K562 (cell line): ENCODE data around the gene PLCG2. TPM values are rescaled to one million over a fixed set of nuclear protein-coding genes. Genes with fewer than 3 reads are reported as not detected.
A peak's percentile ranks its signal among the peaks of the same experiment; 100 is the strongest.

Experiments used
- ATAC-seq: fragments of 200-7000 bp; cut with Tn5 transposase; 3 replicates; pipeline ENCODE4 v1.9.1; 2020; ENCODE audit warnings: moderate library complexity
- BruUV-seq: library from RNA; stranded (reverse); fragments of 400-500 nt; replicated peaks from 2 replicates; lab custom pipeline; 2021; lab: Mats Ljungman, UMichigan
- CTCF ChIA-PET: fragments of 300-600 bp; formaldehyde crosslinking; extraction: SDS; loops from one replicate; lab custom pipeline; 2021; ENCODE audit warnings: low intra/inter-chr PET ratio; lab: Yijun Ruan, JAX
- POLR2A ChIA-PET: fragments of 300-600, 350-650 bp; sonication (Branson Sonifier 250); formaldehyde crosslinking; extraction: SDS; loops from one replicate; lab custom pipeline; 2021; ENCODE audit warnings: antibody characterized with exemption, inconsistent platforms; lab: Yijun Ruan, JAX
- DNase-seq, 4 experiments: peaks; one replicate each; pipeline versions ENCODE4 v3.0.0 to v3.0.0-alpha.2; 2011 to 2018; ENCODE audit warnings: low spot score in 3 of 4, mixed read lengths in 3 of 4; ENCODE audit errors: extremely low read depth in 1 of 4
- FAIRE-seq: peaks from 2 replicates; lab custom pipeline; 2011; peaks lifted over from hg19 to GRCh38; lab: Jason Lieb, UNC
- H2AFZ ChIP-seq: 2 replicates; pipeline ENCODE4 v1.6.0; 2011; ENCODE audit warnings: low read depth, low read length, control low read depth, inconsistent platforms
- H3K27ac ChIP-seq: fragments of 200-600 bp; 3 replicates; pipeline ENCODE4 v1.8.0; 2011; ENCODE audit warnings: low read depth, mild to moderate bottlenecking, control low read depth, inconsistent platforms, low read length, moderate library complexity, mixed read lengths; ENCODE audit errors: extremely low read depth
- H3K27me3 ChIP-seq, 2 experiments: fragments of 300-600 bp in 1 of 2; 2 replicates in 1 of 2; 3 replicates in 1 of 2; pipeline versions ENCODE4 v1.6.0 to v1.8.0; 2011; ENCODE audit warnings: inconsistent platforms in 2 of 2, low read length in 2 of 2, mild to moderate bottlenecking in 1 of 2, mixed read lengths in 1 of 2, moderate library complexity in 1 of 2; ENCODE audit not compliant: control insufficient read depth in 2 of 2, insufficient read depth in 2 of 2
- H3K36me3 ChIP-seq: fragments of 300-600 bp; 3 replicates; pipeline ENCODE4 v1.8.0; 2011; ENCODE audit warnings: mild to moderate bottlenecking, low read length, inconsistent platforms; ENCODE audit not compliant: control insufficient read depth, insufficient read depth
- H3K4me1 ChIP-seq, 2 experiments: fragments of 200-600 bp in 1 of 2; replicated peaks in 1 of 2; 2 replicates in 1 of 2; 3 replicates in 1 of 2; pipeline versions ENCODE4 v1.5.1 to v1.8.0; 2011; ENCODE audit warnings: inconsistent platforms in 2 of 2, low read length in 2 of 2, mild to moderate bottlenecking in 1 of 2, mixed read lengths in 1 of 2, moderate library complexity in 1 of 2; ENCODE audit not compliant: control insufficient read depth in 2 of 2, insufficient read depth in 2 of 2
- H3K4me2 ChIP-seq: 2 replicates; pipeline ENCODE4 v1.6.1; 2011; ENCODE audit warnings: low read length, control low read depth, inconsistent platforms, mixed read lengths; ENCODE audit not compliant: insufficient read depth
- H3K4me3 ChIP-seq: fragments of 200-600 bp; sonication (generic), shearing (Covaris generic); 2 replicates; pipeline ENCODE4 v1.5.1; 2016; ENCODE audit warnings: control low read depth, inconsistent platforms
- H3K79me2 ChIP-seq: fragments of 200-600 bp; 3 replicates; pipeline ENCODE4 v1.8.0; 2011; ENCODE audit warnings: low read length, inconsistent platforms; ENCODE audit not compliant: control insufficient read depth, insufficient read depth
- H3K9ac ChIP-seq, 2 experiments: 2 replicates each; pipeline versions ENCODE4 v1.6.0 to v1.6.1; 2011; ENCODE audit warnings: low read depth in 2 of 2, low read length in 2 of 2, control low read depth in 1 of 2, inconsistent platforms in 1 of 2, mild to moderate bottlenecking in 1 of 2, mixed read lengths in 1 of 2; ENCODE audit not compliant: insufficient read depth in 1 of 2
- H3K9me1 ChIP-seq: one replicate; pipeline ENCODE4 v1.6.0; 2011; ENCODE audit warnings: inconsistent platforms, mild to moderate bottlenecking, low read length, moderate library complexity; ENCODE audit not compliant: control insufficient read depth, insufficient read depth
- H3K9me3 ChIP-seq: replicated peaks from 2 replicates; pipeline ENCODE4 v1.5.1; 2011; ENCODE audit warnings: low read depth, low read length, inconsistent platforms; ENCODE audit not compliant: control insufficient read depth, insufficient read depth
- H4K20me1 ChIP-seq: replicated peaks from 2 replicates; pipeline ENCODE4 v1.6.1; 2011; ENCODE audit warnings: low read length, inconsistent platforms, mixed read lengths; ENCODE audit not compliant: control insufficient read depth, insufficient read depth
- ATF1 ChIP-seq, 2 experiments: fragments of 450-650 bp in 1 of 2; IDR thresholded peaks; 2 replicates each; pipeline ENCODE4 v1.6.1; 2016; ENCODE audit warnings: missing compliant biosample characterization in 1 of 2, missing genetic modification characterization in 1 of 2
- MEF2A ChIP-seq: IDR thresholded peaks from 2 replicates; pipeline ENCODE4 v1.6.1; 2011; ENCODE audit warnings: low read depth, mild to moderate bottlenecking, low read length, moderate library complexity; ENCODE audit not compliant: control insufficient read depth
- PTRF ChIP-seq: fragments of 450-650 bp; IDR thresholded peaks from 2 replicates; pipeline ENCODE4 v1.6.1; 2016; ENCODE audit warnings: mild to moderate bottlenecking, missing genetic modification characterization, missing compliant biosample characterization
- REST ChIP-seq, 2 experiments: fragments of 450-650 bp; formaldehyde crosslinking in 1 of 2; IDR thresholded peaks; 2 replicates each; pipeline versions ENCODE4 v1.4.0 to v1.6.1; 2014 to 2020; ENCODE audit warnings: mild to moderate bottlenecking in 2 of 2, borderline replicate concordance in 1 of 2, low read depth in 1 of 2
- ZNF253 ChIP-seq: fragments of 250-450 bp; sonication (Bioruptor Pico); conservative IDR thresholded peaks from 2 replicates; pipeline ENCODE4 v1.6.1; 2021; ENCODE audit warnings: mild to moderate bottlenecking
- ZNF507 ChIP-seq: conservative IDR thresholded peaks from 2 replicates; pipeline ENCODE4 v1.6.1; 2017; ENCODE audit warnings: missing genetic modification characterization, missing compliant biosample characterization
- ZNF717 ChIP-seq: fragments of 250-450 bp; sonication (Bioruptor Pico); IDR thresholded peaks from 2 replicates; pipeline ENCODE4 v1.5.0; 2021
- WGBS: fragments of 100-300 bp; shearing (Covaris generic); methylation state at CpG from one replicate; pipeline ENCODE4 v1.1.6; 2016; ENCODE audit warnings: low coverage, mixed read lengths; ENCODE audit not compliant: insufficient coverage; ENCODE audit errors: missing lambda C conversion rate; 5-methylcytosine and 5-hydroxymethylcytosine counted together
- in situ Hi-C: fragments of 300-500 bp; cut with MboI; formaldehyde crosslinking; loops from 4 replicates; pipeline ENCODE4 v1.15.0; 2018; ENCODE audit warnings: inconsistent platforms, mixed read lengths
- intact Hi-C: fragments of 100-400 bp; cut with micrococcal nuclease; formaldehyde crosslinking; loops from 2 replicates; pipeline ENCODE4 v1.14.2; 2022
- polyA plus RNA-seq, 8 experiments: library from polyadenylated mRNA; depleted of rRNA in 4 of 8; stranded (reverse) in 5 of 8; unstranded in 3 of 8; fragments of >200 nt; fragmentation: Nextera tagmentation in 2 of 8; fragmentation: Illumina TruSeq in 1 of 8; extraction: Ambion mirVana in 2 of 8; extraction: Trizol in 1 of 8; gene quantifications; 2 replicates each; pipeline versions ENCODE4 v1.2.1 to v1.2.3, GENCODE V29; 2011 to 2014; ENCODE audit warnings: inconsistent platforms in 1 of 8, missing spikeins in 1 of 8
- total RNA-seq, 7 experiments: library from RNA; depleted of rRNA in 6 of 7; stranded (reverse); fragments of >200 nt in 6 of 7; fragmentation: Illumina TruSeq in 2 of 7; extraction: Trizol in 2 of 7; gene quantifications; 2 replicates each; pipeline versions ENCODE4 v1.2.1 to v1.2.3, GENCODE V29; 2011 to 2021; ENCODE audit warnings: low replicate concordance in 1 of 7

PLCG2 gene
- total and polyA plus RNA-seq, 9 of the 15 experiments (the other 6 are each of a cell fraction or from before 2014, with no cell fraction given), result 0.94 to 7.1 (median 3.1) TPM

GRCh38 chr16:81901484-81901883 lies 122.4 kb downstream of the PLCG2 start:
- CTCF ChIA-PET, result interaction anchor here (0.6 kb wide), 1 partner anchor 44 kb away, joined by 5 read pairs; no protein-coding TSS in a partner anchor
- ATAC-seq, result no peak
- in situ Hi-C loops, result no loop called here
- 1% methylated on average over 6 of the region's 6 CpGs for WGBS
- BruUV-seq, result no TSS peak
- Histone ChIP-seq H4K20me1 (no peaks in the 10 kb centered on the region), H2AFZ (no peak overlapping the region), H3K79me2 (no peaks in the 10 kb centered on the region), H3K27me3 (peaks cover 8 to 28% of the 10 kb centered on the region in 2 experiments; a peak in 3 of 5 replicates), H3K4me3 (no peak overlapping the region), H3K36me3 (no peaks in the 10 kb centered on the region), H3K4me1 (no peaks in the 10 kb centered on the region), H3K4me2 (no peak overlapping the region), H3K9ac (no peak overlapping the region), H3K27ac (no peak overlapping the region), H3K9me3 (no peaks in the 10 kb centered on the region), H3K9me1 (no peaks in the 10 kb centered on the region)
- POLR2A ChIA-PET, result interaction anchor here (1.1 to 1.5 kb wide), 3 partner anchors 9 to 27 kb away, joined by 3 to 6 read pairs (median 5); no protein-coding TSS in a partner anchor
- DNase-seq, result no peak
- intact Hi-C loops, result no loop called here
- TF ChIP-seq ZNF507 (peak; percentile 58), MEF2A (no peak)
- FAIRE-seq, result no peak

GRCh38 chr16:81902025-81902424 lies 122.9 kb downstream of the PLCG2 start:
- Histone ChIP-seq H3K9ac (no peak overlapping the region), H3K4me3 (no peak overlapping the region), H3K79me2 (no peaks in the 10 kb centered on the region), H3K27me3 (peaks cover 8 to 30% of the 10 kb centered on the region in 2 experiments; a peak in 3 of 5 replicates), H3K9me3 (no peaks in the 10 kb centered on the region), H3K4me1 (no peaks in the 10 kb centered on the region), H4K20me1 (no peaks in the 10 kb centered on the region), H2AFZ (no peak overlapping the region), H3K9me1 (no peaks in the 10 kb centered on the region), H3K4me2 (no peak overlapping the region), H3K36me3 (no peaks in the 10 kb centered on the region), H3K27ac (no peak overlapping the region)
- FAIRE-seq, result no peak
- in situ Hi-C loops, result no loop called here
- WGBS, result 3% methylated on average over 9 of the region's 9 CpGs
- no peak for DNase-seq
- ChIA-PET POLR2A (interaction anchor here (1.0 to 1.5 kb wide), 4 partner anchors 9 to 181 kb away, joined by 3 to 6 read pairs (median 4); no protein-coding TSS in a partner anchor), CTCF (no interaction called here)
- no TSS peak for BruUV-seq
- intact Hi-C loops, result no loop called here
- no peak for ATAC-seq
- no peak for TF ChIP-seq ATF1 (CRISPR knock-in tag; IDR thresholded peaks at IDR 0.05)
- no peak for TF ChIP-seq ATF1 (tag; IDR thresholded peaks at IDR 0.05)
- TF ChIP-seq REST (IDR thresholded peaks at IDR 0.05; ENCODE audit: borderline replicate concordance), result no peak
- no peak for TF ChIP-seq REST (CRISPR knock-in tag; IDR thresholded peaks at IDR 0.05; ENCODE audit: low read depth)
- no peak for TF ChIP-seq ZNF717 (CRISPR knock-in tag)
- TF ChIP-seq ZNF253 (CRISPR knock-in tag), result no peak
- no peak for TF ChIP-seq PTRF
